Right atrium auricular region (tissue), 2 donors: ENCODE data around the gene RWDD4. TPM values are rescaled to one million over a fixed set of nuclear protein-coding genes. Genes with fewer than 3 reads are reported as not detected.
A peak's percentile ranks its signal among the peaks of the same experiment; 100 is the strongest.

Experiments used
- DNase-seq: peaks from one replicate; pipeline ENCODE4 v3.0.0-alpha.2; 2019; ENCODE audit warnings: low spot score
- H3K27ac ChIP-seq, 2 donors: fragments of 200-600 bp; sonication (generic); 1 replicate in 1 of 2; 2 replicates in 1 of 2; pipeline ENCODE4 v1.5.1; 2016 to 2019
- H3K27me3 ChIP-seq, 2 donors: fragments of 200-600 bp; sonication (generic); one replicate each; pipeline versions ENCODE4 v1.5.1 to v1.6.0; 2017 to 2019
- H3K36me3 ChIP-seq: fragments of 200-600 bp; sonication (generic); one replicate; pipeline ENCODE4 v1.5.1; 2016
- H3K4me1 ChIP-seq, 2 donors: fragments of 200-600 bp; sonication (generic); one replicate each; pipeline versions ENCODE4 v1.5.1 to v1.6.0; 2017 to 2019
- H3K4me3 ChIP-seq, 2 donors: fragments of 200-600 bp; sonication (generic); 1 replicate in 1 of 2; 2 replicates in 1 of 2; pipeline ENCODE4 v1.5.1; 2017 to 2019; ENCODE audit warnings: mild to moderate bottlenecking in 1 of 2, moderate library complexity in 1 of 2
- H3K9me3 ChIP-seq, 2 donors: fragments of 200-600 bp; sonication (generic); one replicate each; pipeline ENCODE4 v1.5.1; 2019
- CTCF ChIP-seq, 2 donors: fragments of 200-600 bp; sonication (generic); IDR thresholded peaks; one replicate each; pipeline ENCODE4 v1.5.1; 2019; ENCODE audit warnings: antibody characterized with exemption in 2 of 2
- total RNA-seq, 2 donors: library from RNA; depleted of rRNA; stranded (reverse); fragments of >200 nt; gene quantifications; one replicate each; pipeline ENCODE4 v1.1.0, GENCODE V29; 2016

RWDD4 gene
- total RNA-seq, 2 donors from 2014 or later, result 15.3 to 24.9 TPM

- H3K36me3 ChIP-seq, result peaks cover 11% of the 10 kb centered on the region
- DNase-seq, result no peak
- no peak overlapping the region for H3K27ac ChIP-seq
- no peaks in the 10 kb centered on the region for H3K9me3 ChIP-seq
- H3K4me1 ChIP-seq, result peaks cover 0 to 26% of the 10 kb centered on the region in 2 donors
- no peaks in the 10 kb centered on the region for H3K27me3 ChIP-seq
- no peak for TF ChIP-seq CTCF (IDR thresholded peaks at IDR 0.05)
- peak overlapping the region in 1 of 2 donors; percentile 83 for H3K4me3 ChIP-seq
Measured at GRCh38 chr4:183657564-183657963, 1.4 kb downstream of the RWDD4 start.

GRCh38 chr4:183645326-183645725 is 13.7 kb downstream of the RWDD4 start:
- no peaks in the 10 kb centered on the region for H3K4me1 ChIP-seq
- no peak overlapping the region for H3K4me3 ChIP-seq
- no peak overlapping the region for H3K27ac ChIP-seq
- H3K36me3 ChIP-seq, result peaks cover 53% of the 10 kb centered on the region
- no peak for TF ChIP-seq CTCF (IDR thresholded peaks at IDR 0.05)
- H3K27me3 ChIP-seq, result no peaks in the 10 kb centered on the region
- no peaks in the 10 kb centered on the region for H3K9me3 ChIP-seq
- no peak for DNase-seq

GRCh38 chr4:183639291-183639690 is 19.7 kb downstream of the RWDD4 start:
- Histone ChIP-seq H3K27ac (peak overlapping the region; percentile 5 to 8), H3K4me1 (peaks cover 0 to 8% of the 10 kb centered on the region in 2 donors), H3K4me3 (no peak overlapping the region), H3K27me3 (no peaks in the 10 kb centered on the region), H3K36me3 (peaks cover 10% of the 10 kb centered on the region), H3K9me3 (no peaks in the 10 kb centered on the region)
- TF ChIP-seq CTCF (IDR thresholded peaks at IDR 0.05), result no peak
- DNase-seq, result no peak

GRCh38 chr4:183638436-183638835 is 20.5 kb downstream of the RWDD4 start:
- Histone ChIP-seq H3K27me3 (no peaks in the 10 kb centered on the region), H3K36me3 (peaks cover 5% of the 10 kb centered on the region), H3K27ac (no peak overlapping the region), H3K9me3 (no peaks in the 10 kb centered on the region), H3K4me1 (peaks cover 0 to 8% of the 10 kb centered on the region in 2 donors), H3K4me3 (no peak overlapping the region)
- DNase-seq, result no peak
- no peak for TF ChIP-seq CTCF (IDR thresholded peaks at IDR 0.05)

- H3K27ac ChIP-seq, result no peak overlapping the region
- H3K4me3 ChIP-seq, result no peak overlapping the region
- H3K9me3 ChIP-seq, result no peaks in the 10 kb centered on the region
- TF ChIP-seq CTCF (IDR thresholded peaks at IDR 0.05), result no peak
- H3K36me3 ChIP-seq, result peaks cover under 1% of the 10 kb centered on the region
- H3K4me1 ChIP-seq, result peaks cover 0 to 8% of the 10 kb centered on the region in 2 donors
- H3K27me3 ChIP-seq, result no peaks in the 10 kb centered on the region
- no peak for DNase-seq
Measured at GRCh38 chr4:183637461-183637860, 21.5 kb downstream of the RWDD4 start.

GRCh38 chr4:183636923-183637322 is 22.1 kb downstream of the RWDD4 start:
- Histone ChIP-seq H3K36me3 (no peaks in the 10 kb centered on the region), H3K9me3 (no peaks in the 10 kb centered on the region), H3K27me3 (no peaks in the 10 kb centered on the region), H3K27ac (peak overlapping the region in 1 of 2 donors; percentile 2), H3K4me3 (no peak overlapping the region), H3K4me1 (peaks cover 0 to 8% of the 10 kb centered on the region in 2 donors)
- DNase-seq, result no peak
- TF ChIP-seq CTCF (IDR thresholded peaks at IDR 0.05), result no peak
